H1 (cell line): ENCODE measurements around the gene STT3B. TPM values are rescaled to one million over a fixed set of nuclear protein-coding genes. Genes with fewer than 3 reads are reported as not detected.

Source experiments
- CTCF ChIA-PET: fragments of 300-600 bp; sonication (Branson Sonifier 250); formaldehyde crosslinking; loops from one replicate; lab custom pipeline; 2021; ENCODE audit not compliant: partially characterized antibody; lab: Charles Lee
- POLR2A ChIA-PET: fragments of 300-600 bp; sonication (Branson Sonifier 250); formaldehyde crosslinking; loops from one replicate; lab custom pipeline; 2021; ENCODE audit warnings: inconsistent platforms; ENCODE audit not compliant: partially characterized antibody; lab: Charles Lee
- DNase-seq, 2 experiments: peaks; one replicate each; pipeline versions ENCODE4 v3.0.0 to v3.0.0-alpha.2; 2010 to 2022; ENCODE audit warnings: low spot score in 2 of 2, low read depth in 1 of 2, mixed read lengths in 1 of 2
- FAIRE-seq: peaks from 2 replicates; lab custom pipeline; 2011; peaks lifted over from hg19 to GRCh38; lab: Jason Lieb, UNC
- H2AFZ ChIP-seq: 2 replicates; pipeline ENCODE4 v1.8.1; 2012; ENCODE audit warnings: low read length, inconsistent platforms
- H2AK5ac ChIP-seq: 2 replicates; pipeline ENCODE4 v1.6.1; 2013; ENCODE audit warnings: low read depth, low read length
- H2BK120ac ChIP-seq: replicated peaks from 2 replicates; pipeline ENCODE3; 2013; ENCODE audit warnings: low read depth, low read length, inconsistent platforms
- H2BK12ac ChIP-seq: 2 replicates; pipeline ENCODE4 v1.6.1; 2013; ENCODE audit warnings: low read depth, low read length
- H2BK15ac ChIP-seq: 2 replicates; pipeline ENCODE4 v1.6.1; 2013; ENCODE audit warnings: low read length
- H2BK20ac ChIP-seq: 2 replicates; pipeline ENCODE4 v1.6.1; 2013; ENCODE audit warnings: low read length
- H2BK5ac ChIP-seq: 2 replicates; pipeline ENCODE4 v1.6.1; 2013; ENCODE audit warnings: low read depth, low read length
- H3K14ac ChIP-seq: 2 replicates; pipeline ENCODE4 v1.6.1; 2013; ENCODE audit warnings: inconsistent platforms; ENCODE audit not compliant: insufficient read length
- H3K18ac ChIP-seq: 2 replicates; pipeline ENCODE4 v1.6.1; 2013; ENCODE audit warnings: low read length; ENCODE audit errors: extremely low read depth
- H3K23ac ChIP-seq: 2 replicates; pipeline ENCODE4 v1.6.1; 2013; ENCODE audit warnings: inconsistent platforms; ENCODE audit not compliant: insufficient read length
- H3K23me2 ChIP-seq: 2 replicates; pipeline ENCODE4 v1.6.1; 2013; ENCODE audit warnings: low read depth, low read length
- H3K27ac ChIP-seq: 2 replicates; pipeline ENCODE4 v1.6.1; 2011; ENCODE audit warnings: low read depth, low read length, inconsistent platforms
- H3K27me3 ChIP-seq, 4 experiments: replicated peaks in 1 of 4; 1 replicate in 1 of 4; 2 replicates in 3 of 4; pipeline versions ENCODE4 v1.6.1 to v1.8.1; 2011 to 2013; ENCODE audit warnings: low read length in 3 of 4, mild to moderate bottlenecking in 3 of 4, inconsistent platforms in 2 of 4, mixed read lengths in 2 of 4, moderate library complexity in 1 of 4; ENCODE audit not compliant: control insufficient read depth in 3 of 4, insufficient read depth in 3 of 4; ENCODE audit errors: extremely low read depth in 1 of 4
- H3K36me3 ChIP-seq, 4 experiments: 2 replicates each; pipeline versions ENCODE4 v1.6.1 to v1.8.1; 2011 to 2013; ENCODE audit warnings: mild to moderate bottlenecking in 4 of 4, low read length in 3 of 4, moderate library complexity in 2 of 4, control low read depth in 1 of 4, inconsistent platforms in 1 of 4; ENCODE audit not compliant: insufficient read depth in 4 of 4, control insufficient read depth in 2 of 4
- H3K4ac ChIP-seq: replicated peaks from 2 replicates; pipeline ENCODE3; 2013; ENCODE audit warnings: low read length, low read depth, mixed read lengths, inconsistent platforms; ENCODE audit not compliant: insufficient read length
- H3K4me1 ChIP-seq, 4 experiments: replicated peaks in 1 of 4; 1 replicate in 1 of 4; 2 replicates in 3 of 4; pipeline versions ENCODE4 v1.6.1 to v1.8.1; 2011 to 2013; ENCODE audit warnings: low read length in 3 of 4, inconsistent platforms in 2 of 4, mixed read lengths in 1 of 4; ENCODE audit not compliant: insufficient read depth in 4 of 4, control insufficient read depth in 3 of 4
- H3K4me2 ChIP-seq, 2 experiments: 2 replicates each; pipeline versions ENCODE4 v1.6.1 to v1.8.1; 2011 to 2013; ENCODE audit warnings: low read depth in 2 of 2, low read length in 2 of 2, control low read depth in 1 of 2, inconsistent platforms in 1 of 2, mild to moderate bottlenecking in 1 of 2; ENCODE audit not compliant: insufficient read depth in 1 of 2
- H3K4me3 ChIP-seq, 4 experiments: fragments of 200-600, 300-600 bp in 1 of 4; sonication (generic), shearing (Covaris generic), sonication (Bioruptor Twin) in 1 of 4; 2 replicates each; pipeline versions ENCODE4 v1.5.1 to v1.8.1; 2011 to 2016; ENCODE audit warnings: low read length in 4 of 4, low read depth in 3 of 4, control low read depth in 2 of 4, inconsistent platforms in 2 of 4, mild to moderate bottlenecking in 2 of 4, mixed read lengths in 1 of 4, moderate library complexity in 1 of 4; ENCODE audit not compliant: insufficient read depth in 2 of 4; ENCODE audit errors: extremely low read depth in 1 of 4
- H3K56ac ChIP-seq: replicated peaks from 2 replicates; pipeline ENCODE3; 2013; ENCODE audit warnings: low read depth, mild to moderate bottlenecking, mixed read lengths, low read length, inconsistent platforms; ENCODE audit not compliant: insufficient read length
- H3K79me1 ChIP-seq: 2 replicates; pipeline ENCODE4 v1.6.1; 2013; ENCODE audit warnings: low read depth, low read length, control low read depth
- H3K79me2 ChIP-seq, 2 experiments: 2 replicates each; pipeline versions ENCODE4 v1.6.1 to v1.8.1; 2012 to 2013; ENCODE audit warnings: low read length in 2 of 2, mild to moderate bottlenecking in 2 of 2, inconsistent platforms in 1 of 2; ENCODE audit not compliant: insufficient read depth in 2 of 2, control insufficient read depth in 1 of 2
- H3K9ac ChIP-seq, 4 experiments: replicated peaks in 1 of 4; 1 replicate in 1 of 4; 2 replicates in 3 of 4; pipeline versions ENCODE4 v1.6.1 to v1.8.1; 2011 to 2013; ENCODE audit warnings: low read depth in 3 of 4, low read length in 3 of 4, control low read depth in 2 of 4, mild to moderate bottlenecking in 2 of 4, moderate library complexity in 2 of 4, inconsistent platforms in 1 of 4; ENCODE audit errors: extremely low read depth in 1 of 4
- H3K9me3 ChIP-seq, 2 experiments: 2 replicates each; pipeline versions ENCODE4 v1.6.1 to v1.8.1; 2012 to 2013; ENCODE audit warnings: mild to moderate bottlenecking in 2 of 2, moderate library complexity in 2 of 2, control low read depth in 1 of 2, inconsistent platforms in 1 of 2, low read depth in 1 of 2, low read length in 1 of 2, mixed read lengths in 1 of 2; ENCODE audit not compliant: insufficient read depth in 2 of 2
- H4K20me1 ChIP-seq, 2 experiments: replicated peaks in 1 of 2; 2 replicates each; pipeline versions ENCODE3 to v1.8.1; 2011 to 2013; ENCODE audit warnings: inconsistent platforms in 2 of 2, low read length in 2 of 2, mild to moderate bottlenecking in 1 of 2; ENCODE audit not compliant: insufficient read depth in 2 of 2, control insufficient read depth in 1 of 2
- H4K5ac ChIP-seq: 2 replicates; pipeline ENCODE4 v1.6.1; 2013; ENCODE audit warnings: low read length, low read depth, mixed read lengths, inconsistent platforms; ENCODE audit not compliant: insufficient read length
- H4K8ac ChIP-seq: 2 replicates; pipeline ENCODE4 v1.8.0; 2013; ENCODE audit warnings: mild to moderate bottlenecking, moderate library complexity, low read length, inconsistent platforms; ENCODE audit not compliant: insufficient read depth; ENCODE audit errors: extremely low read depth
- H4K91ac ChIP-seq: replicated peaks from 2 replicates; pipeline ENCODE3; 2013; ENCODE audit warnings: low read length, mixed read lengths, inconsistent platforms; ENCODE audit not compliant: insufficient read length
- GABPA ChIP-seq: IDR thresholded peaks from 2 replicates; pipeline ENCODE4 v1.6.1; 2011; ENCODE audit warnings: mild to moderate bottlenecking, low read length, moderate library complexity, borderline replicate concordance; ENCODE audit not compliant: insufficient read depth
- RAD21 ChIP-seq, 2 experiments: IDR thresholded peaks in 1 of 2; conservative IDR thresholded peaks in 1 of 2; 2 replicates each; pipeline ENCODE4 v1.6.1; 2011; ENCODE audit warnings: low read depth in 2 of 2, low read length in 2 of 2, improper control_type of control experiment in 1 of 2, inconsistent platforms in 1 of 2, mild to moderate bottlenecking in 1 of 2, moderate library complexity in 1 of 2
- WGBS, 2 experiments: shearing (Covaris generic) in 1 of 2; methylation state at CpG; one replicate each; pipeline versions ENCODE4 v1.1.6 to v1.1.7; 2013 to 2015; ENCODE audit warnings: low lambda C conversion rate in 2 of 2, mixed read lengths in 2 of 2, inconsistent platforms in 1 of 2, low coverage in 1 of 2, missing lambda C conversion rate in 1 of 2; ENCODE audit not compliant: insufficient replicate concordance in 2 of 2, insufficient coverage in 1 of 2, insufficient read length in 1 of 2; ENCODE audit errors: extremely low coverage in 1 of 2, missing lambda C conversion rate in 1 of 2; 5-methylcytosine and 5-hydroxymethylcytosine counted together
- polyA plus RNA-seq, 7 experiments: library from polyadenylated mRNA; depleted of rRNA in 3 of 7; stranded (reverse) in 5 of 7; unstranded in 2 of 7; fragments of >200 nt in 5 of 7; fragments of 200-250 nt in 2 of 7; gene quantifications; 1 replicate in 5 of 7; 2 replicates in 1 of 7; 4 replicates in 1 of 7; pipeline versions ENCODE4 v1.2.1 to v1.2.3, GENCODE V29; 2011 to 2013; ENCODE audit warnings: missing spikeins in 2 of 7, mixed read lengths in 2 of 7
- total RNA-seq: library from RNA; stranded (reverse); fragmentation: NEBNext Ultra II Directional; extraction: Animal tissue kit (Norgen Biotek cat#: 25700); gene quantifications from 2 replicates; pipeline ENCODE4 v1.2.1, GENCODE V29; 2021
- TF ChIP-seq, protein P1 (sequence below), 3 experiments: IDR thresholded peaks; 1 replicate in 2 of 3; 2 replicates in 1 of 3; pipeline versions ENCODE4 v1.5.1 to v1.6.1; 2011; ENCODE audit warnings: low read length in 3 of 3, mild to moderate bottlenecking in 3 of 3, inconsistent platforms in 2 of 3, low read depth in 1 of 3, moderate library complexity in 1 of 3; ENCODE audit not compliant: insufficient read depth in 1 of 3; ENCODE audit errors: control extremely low read depth in 1 of 3
- TF ChIP-seq, protein P2 (sequence below): IDR thresholded peaks from 2 replicates; pipeline ENCODE4 v1.6.1; 2011; ENCODE audit warnings: low read length, improper control_type of control experiment

Gene STT3B
- total and polyA plus RNA-seq, 2 of the 8 experiments (the other 6 are each of a cell fraction or from before 2014, with no cell fraction given) = 43.5 to 134 TPM

DNA sequence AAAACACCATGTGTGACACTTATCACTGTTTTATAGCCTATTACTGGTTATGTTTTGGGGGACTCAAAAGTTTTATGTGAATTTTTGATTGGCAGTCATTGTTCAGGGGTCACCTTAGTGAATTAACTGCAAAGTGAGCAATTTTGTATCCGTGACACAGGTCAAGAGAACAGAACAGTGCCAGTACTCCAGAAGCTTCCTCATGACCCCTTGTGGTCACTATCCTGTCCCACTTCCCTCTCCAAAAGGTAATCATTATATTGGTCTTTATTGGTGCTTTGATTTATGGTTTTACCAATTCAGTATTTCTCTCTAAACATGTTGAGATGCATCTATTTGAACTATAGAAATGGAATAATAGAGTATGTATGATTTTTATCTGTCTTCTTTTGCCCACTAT, 107.1 kb downstream of the STT3B start:
- TF ChIP-seq, protein P1, sequence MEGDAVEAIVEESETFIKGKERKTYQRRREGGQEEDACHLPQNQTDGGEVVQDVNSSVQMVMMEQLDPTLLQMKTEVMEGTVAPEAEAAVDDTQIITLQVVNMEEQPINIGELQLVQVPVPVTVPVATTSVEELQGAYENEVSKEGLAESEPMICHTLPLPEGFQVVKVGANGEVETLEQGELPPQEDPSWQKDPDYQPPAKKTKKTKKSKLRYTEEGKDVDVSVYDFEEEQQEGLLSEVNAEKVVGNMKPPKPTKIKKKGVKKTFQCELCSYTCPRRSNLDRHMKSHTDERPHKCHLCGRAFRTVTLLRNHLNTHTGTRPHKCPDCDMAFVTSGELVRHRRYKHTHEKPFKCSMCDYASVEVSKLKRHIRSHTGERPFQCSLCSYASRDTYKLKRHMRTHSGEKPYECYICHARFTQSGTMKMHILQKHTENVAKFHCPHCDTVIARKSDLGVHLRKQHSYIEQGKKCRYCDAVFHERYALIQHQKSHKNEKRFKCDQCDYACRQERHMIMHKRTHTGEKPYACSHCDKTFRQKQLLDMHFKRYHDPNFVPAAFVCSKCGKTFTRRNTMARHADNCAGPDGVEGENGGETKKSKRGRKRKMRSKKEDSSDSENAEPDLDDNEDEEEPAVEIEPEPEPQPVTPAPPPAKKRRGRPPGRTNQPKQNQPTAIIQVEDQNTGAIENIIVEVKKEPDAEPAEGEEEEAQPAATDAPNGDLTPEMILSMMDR (IDR thresholded peaks at IDR 0.05; ENCODE audit: control extremely low read depth in 1 of 3, insufficient read depth in 1 of 3, low read depth in 1 of 3, low read length in 3 of 3) = peak in 2 of 3 experiments; percentile 37 to 43; a peak in 3 of 4 replicates
- TF ChIP-seq, protein P2, sequence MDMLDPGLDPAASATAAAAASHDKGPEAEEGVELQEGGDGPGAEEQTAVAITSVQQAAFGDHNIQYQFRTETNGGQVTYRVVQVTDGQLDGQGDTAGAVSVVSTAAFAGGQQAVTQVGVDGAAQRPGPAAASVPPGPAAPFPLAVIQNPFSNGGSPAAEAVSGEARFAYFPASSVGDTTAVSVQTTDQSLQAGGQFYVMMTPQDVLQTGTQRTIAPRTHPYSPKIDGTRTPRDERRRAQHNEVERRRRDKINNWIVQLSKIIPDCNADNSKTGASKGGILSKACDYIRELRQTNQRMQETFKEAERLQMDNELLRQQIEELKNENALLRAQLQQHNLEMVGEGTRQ = no peak
- TF ChIP-seq GABPA (no peak), RAD21 (IDR thresholded peaks at IDR 0.05 in 1 of 2, conservative IDR thresholded peaks at IDR 0.05 in 1 of 2; ENCODE audit: low read depth in 2 of 2, low read length in 2 of 2) (peak; percentile 66 to 70)
- peaks cover 0 to 15% (median 0%) of the 10 kb centered on the region in 4 experiments; a peak in 1 of 8 replicates for H3K36me3 ChIP-seq

More for the DNA sequence above, 107.1 kb downstream of the STT3B start:
- Histone ChIP-seq H3K56ac (no peak overlapping the region), H4K5ac (no peak overlapping the region), H2BK12ac (no peak overlapping the region), H3K27ac (no peak overlapping the region), H2AK5ac (no peak overlapping the region), H3K9me3 (no peaks in the 10 kb centered on the region), H3K79me1 (no peaks in the 10 kb centered on the region), H3K18ac (no peak overlapping the region), H2BK120ac (no peak overlapping the region), H3K4me1 (no peaks in the 10 kb centered on the region), H3K23ac (no peak overlapping the region), H3K23me2 (no peaks in the 10 kb centered on the region), H2BK5ac (no peak overlapping the region), H3K14ac (no peak overlapping the region), H3K4me2 (no peak overlapping the region), H4K8ac (no peak overlapping the region), H3K4me3 (no peak overlapping the region), H3K27me3 (no peaks in the 10 kb centered on the region), H3K9ac (no peak overlapping the region), H4K20me1 (no peaks in the 10 kb centered on the region), H2BK20ac (no peak overlapping the region), H2BK15ac (no peak overlapping the region), H2AFZ (no peak overlapping the region), H3K4ac (no peak overlapping the region), H3K79me2 (no peaks in the 10 kb centered on the region), H4K91ac (no peak overlapping the region)
- DNase-seq (no peak), FAIRE-seq (no peak)
- 69% methylated on average over 1 of the region's 1 CpG; no CpG with 5 or more reads in 1 of the 2 experiments for WGBS, 2 experiments
- POLR2A ChIA-PET = interaction anchor here (0.6 to 1.7 kb wide), 3 partner anchors 29 to 850 kb away, joined by 3 to 9 read pairs (median 4); partner anchors contain the start of gene STT3B
- CTCF ChIA-PET = interaction anchor here (0.7 to 2.0 kb wide), 24 partner anchors 8 to 908 kb away, joined by 3 to 8 read pairs (median 3); no protein-coding TSS in a partner anchor
